IMR-90 (cell line): ENCODE results near the gene VWCE. TPM values are rescaled to one million over a fixed set of nuclear protein-coding genes. Genes with fewer than 3 reads are reported as not detected.

Source experiments
- ATAC-seq: fragments of 200-7000 bp; cut with Tn5 transposase; 2 replicates; pipeline ENCODE4 v1.9.1; 2020; ENCODE audit warnings: low read depth, mild to moderate bottlenecking, moderate library complexity
- BruUV-seq: library from RNA; stranded (reverse); fragments of 400-500 nt; replicated peaks from 2 replicates; lab custom pipeline; 2021; lab: Mats Ljungman, UMichigan
- CTCF ChIA-PET: fragments of 300-600 bp; formaldehyde crosslinking; extraction: SDS; loops from one replicate; lab custom pipeline; 2021; ENCODE audit warnings: antibody characterized with exemption; lab: Yijun Ruan, JAX
- POLR2A ChIA-PET: fragments of 300-600 bp; sonication (Branson Sonifier 250); formaldehyde crosslinking; loops from one replicate; lab custom pipeline; 2022; ENCODE audit warnings: antibody characterized with exemption; ENCODE audit not compliant: unreplicated experiment; lab: Charles Lee
- DNase-seq: peaks from one replicate; pipeline ENCODE4 v3.0.0; 2013
- H2AFZ ChIP-seq: replicated peaks from 2 replicates; pipeline ENCODE3; 2013; ENCODE audit warnings: low read length, mild to moderate bottlenecking; ENCODE audit not compliant: poor library complexity
- H2AK5ac ChIP-seq: 2 replicates; pipeline ENCODE4 v1.6.1; 2013; ENCODE audit warnings: low read depth, low read length, inconsistent platforms
- H2AK9ac ChIP-seq: replicated peaks from 2 replicates; pipeline ENCODE3; 2013; ENCODE audit warnings: mild to moderate bottlenecking, low read depth, low read length, moderate library complexity; ENCODE audit not compliant: poor library complexity
- H2BK120ac ChIP-seq: 2 replicates; pipeline ENCODE4 v1.6.1; 2013; ENCODE audit warnings: low read depth, low read length, inconsistent platforms
- H2BK15ac ChIP-seq: 3 replicates; pipeline ENCODE4 v1.6.1; 2013; ENCODE audit warnings: low read depth, low read length, inconsistent platforms
- H2BK20ac ChIP-seq: 2 replicates; pipeline ENCODE4 v1.6.1; 2013; ENCODE audit warnings: low read depth, mild to moderate bottlenecking, inconsistent platforms, low read length, moderate library complexity
- H2BK5ac ChIP-seq: 2 replicates; pipeline ENCODE4 v1.6.1; 2013; ENCODE audit warnings: mild to moderate bottlenecking, low read depth, low read length, inconsistent platforms; ENCODE audit not compliant: poor library complexity, severe bottlenecking
- H3K14ac ChIP-seq: replicated peaks from 2 replicates; pipeline ENCODE4 v1.6.1; 2013; ENCODE audit warnings: low read depth, low read length, inconsistent platforms
- H3K18ac ChIP-seq: 2 replicates; pipeline ENCODE4 v1.6.1; 2013; ENCODE audit warnings: low read depth, low read length, control low read depth
- H3K23ac ChIP-seq: 2 replicates; pipeline ENCODE4 v1.6.1; 2013; ENCODE audit warnings: low read depth, low read length, inconsistent platforms
- H3K27ac ChIP-seq: 2 replicates; pipeline ENCODE4 v1.5.1; 2013; ENCODE audit warnings: mild to moderate bottlenecking, control low read depth, low read length; ENCODE audit not compliant: insufficient read depth
- H3K27me3 ChIP-seq: 2 replicates; pipeline ENCODE4 v1.6.1; 2013; ENCODE audit warnings: low read length; ENCODE audit not compliant: control insufficient read depth, insufficient read depth
- H3K36me3 ChIP-seq: 2 replicates; pipeline ENCODE4 v1.6.1; 2013; ENCODE audit warnings: low read length, mixed read lengths; ENCODE audit not compliant: control insufficient read depth, insufficient read depth
- H3K4ac ChIP-seq: 2 replicates; pipeline ENCODE4 v1.6.1; 2013; ENCODE audit warnings: low read depth, low read length, inconsistent platforms
- H3K4me1 ChIP-seq: 2 replicates; pipeline ENCODE4 v1.6.1; 2013; ENCODE audit warnings: low read length, mixed read lengths; ENCODE audit not compliant: control insufficient read depth, insufficient read depth
- H3K4me2 ChIP-seq: 2 replicates; pipeline ENCODE4 v1.6.1; 2013; ENCODE audit warnings: low read depth, mild to moderate bottlenecking, control low read depth, low read length, moderate library complexity
- H3K4me3 ChIP-seq: 2 replicates; pipeline ENCODE4 v1.5.1; 2013; ENCODE audit warnings: low read depth, mild to moderate bottlenecking, control low read depth, low read length, moderate library complexity; ENCODE audit not compliant: insufficient read depth
- H3K56ac ChIP-seq: 2 replicates; pipeline ENCODE4 v1.6.1; 2013; ENCODE audit warnings: low read length, inconsistent platforms; ENCODE audit not compliant: insufficient read depth; ENCODE audit errors: extremely low read depth
- H3K79me1 ChIP-seq, 2 experiments: 2 replicates each; pipeline ENCODE4 v1.6.1; 2013; ENCODE audit warnings: low read length in 2 of 2, inconsistent platforms in 1 of 2, low read depth in 1 of 2
- H3K9ac ChIP-seq: 2 replicates; pipeline ENCODE4 v1.6.1; 2013; ENCODE audit warnings: low read depth, low read length, control low read depth
- H3K9me1 ChIP-seq: 2 replicates; pipeline ENCODE4 v1.6.1; 2013; ENCODE audit warnings: low read length, inconsistent platforms; ENCODE audit not compliant: insufficient read depth
- H3K9me3 ChIP-seq: 2 replicates; pipeline ENCODE4 v1.6.1; 2013; ENCODE audit warnings: low read length; ENCODE audit not compliant: control insufficient read depth, insufficient read depth
- H4K20me1 ChIP-seq: 2 replicates; pipeline ENCODE4 v1.6.1; 2013; ENCODE audit warnings: low read length, inconsistent platforms; ENCODE audit not compliant: insufficient read depth
- H4K5ac ChIP-seq: 2 replicates; pipeline ENCODE4 v1.6.1; 2013; ENCODE audit warnings: mild to moderate bottlenecking, low read depth, low read length, control low read depth
- H4K8ac ChIP-seq, 2 experiments: 2 replicates each; pipeline ENCODE4 v1.6.1; 2013; ENCODE audit warnings: low read depth in 2 of 2, low read length in 2 of 2, control low read depth in 1 of 2, inconsistent platforms in 1 of 2
- H4K91ac ChIP-seq: 2 replicates; pipeline ENCODE4 v1.6.1; 2013; ENCODE audit warnings: low read depth, low read length, inconsistent platforms; ENCODE audit not compliant: insufficient read depth
- CTCF ChIP-seq: conservative IDR thresholded peaks from 2 replicates; pipeline ENCODE4 v1.5.1; 2012; ENCODE audit warnings: mild to moderate bottlenecking, low read depth, low read length, improper control_type of control experiment
- USF2 ChIP-seq: fragments of 150-350 bp; IDR thresholded peaks from 2 replicates; pipeline ENCODE4 v1.6.1; 2017; ENCODE audit warnings: mild to moderate bottlenecking, antibody characterized with exemption, low read length, low read depth
- WGBS, 2 experiments: methylation state at CpG; one replicate each; pipeline versions ENCODE4 v1.1.5 to v1.1.7; 2013; ENCODE audit warnings: missing lambda C conversion rate in 2 of 2; ENCODE audit not compliant: insufficient read length in 1 of 2; ENCODE audit errors: extremely low coverage in 2 of 2; 5-methylcytosine and 5-hydroxymethylcytosine counted together
- dilution Hi-C: fragments of 300-500 bp; cut with HindIII; formaldehyde crosslinking; loops from one replicate; pipeline ENCODE4 v1.14.3; 2018; ENCODE audit warnings: low sequenced_read_pairs; ENCODE audit not compliant: unreplicated experiment
- in situ Hi-C: fragments of 300-500 bp; cut with MboI; formaldehyde crosslinking; loops from 3 replicates; pipeline ENCODE4 v1.14.3; 2019; ENCODE audit warnings: low sequenced_read_pairs, inconsistent platforms, mixed read lengths
- intact Hi-C: fragments of 100-400 bp; cut with micrococcal nuclease; formaldehyde crosslinking; loops from 2 replicates; pipeline ENCODE4 v1.10.0; 2022
- polyA plus RNA-seq, 3 experiments: library from polyadenylated mRNA; depleted of rRNA; stranded (reverse); fragments of >200 nt; gene quantifications; 2 replicates each; pipeline ENCODE4 v1.2.3, GENCODE V29; 2012; ENCODE audit warnings: low replicate concordance in 1 of 3
- total RNA-seq: library from RNA; depleted of rRNA; stranded (reverse); fragments of >200 nt; gene quantifications from 2 replicates; pipeline ENCODE4 v1.2.3, GENCODE V29; 2012

VWCE gene
- total and polyA plus RNA-seq, 2 of the 4 experiments (the other 2 are of a cell fraction) = under 0.01 to 1.1 TPM

GRCh38 chr11:61332281-61332796 is 37.2 kb upstream of the VWCE start:
- Histone ChIP-seq H3K9me1 (peaks cover 6% of the 10 kb centered on the region), H3K9me3 (no peaks in the 10 kb centered on the region), H3K27ac (peak overlapping the region; percentile 92), H3K14ac (peak overlapping the region; percentile 86), H2BK15ac (no peak overlapping the region), H3K4me3 (peak overlapping the region; percentile 92), H3K4me1 (peaks cover 18% of the 10 kb centered on the region), H4K8ac (peak overlapping the region; percentile 90 to 98; a peak in 3 of 4 replicates), H2BK5ac (peak overlapping the region; percentile 78), H2BK120ac (0 out of 2 replicates have a peak overlapping the region, but pooled peaks have one; percentile 8), H3K27me3 (no peaks in the 10 kb centered on the region), H4K20me1 (peaks cover 39% of the 10 kb centered on the region), H3K56ac (peak overlapping the region; percentile 42), H4K5ac (peak overlapping the region; percentile 80), H2BK20ac (no peak overlapping the region), H2AK9ac (peak overlapping the region; percentile 98), H3K4me2 (peak overlapping the region; percentile 100), H3K23ac (peak overlapping the region; percentile 72), H2AK5ac (peak overlapping the region; percentile 86), H3K4ac (peak overlapping the region; percentile 84), H3K9ac (peak overlapping the region; percentile 95), H4K91ac (peak overlapping the region; percentile 64), H3K36me3 (peaks cover 17% of the 10 kb centered on the region), H3K79me1 (peaks cover 11 to 47% of the 10 kb centered on the region in 2 experiments), H3K18ac (peak overlapping the region; percentile 49), H2AFZ (peak overlapping the region; percentile 96)
- 0% methylated on average over 11 of the region's 24 CpGs; no CpG with 5 or more reads in 1 of the 2 experiments for WGBS, 2 experiments
- ChIA-PET CTCF (interaction anchor here (1.3 kb wide), 1 partner anchor 53 kb away, joined by 3 read pairs; no protein-coding TSS in a partner anchor), POLR2A (no interaction called here)
- TF ChIP-seq USF2 = no peak
- TF ChIP-seq CTCF = 0 out of 2 replicates have a peak, but pooled peaks have one; percentile 9
- dilution Hi-C loops = no loop called here
- DNase-seq (peak; percentile 36), ATAC-seq (peak; percentile 19)
- no TSS peak for BruUV-seq
- in situ Hi-C loops = no loop called here
- intact Hi-C loops = loop anchor here (5.0 to 10.0 kb wide), 2 partner anchors 95 to 302 kb away; partner anchors contain the start of gene CPSF7
